ENCODE measurements around the gene FMNL3. TPM values are rescaled to one million over a fixed set of nuclear protein-coding genes. Genes with fewer than 3 reads are reported as not detected.

Gene FMNL3
- polyA plus RNA-seq, 1 of the 3 experiments (the other 2 are of a cell fraction), result 10.2 TPM

GRCh38 chr12:49603721-49604120 is 103.5 kb downstream of the FMNL3 start:
- Histone ChIP-seq H3K36me3 (replicated peaks in 1 of 2; ENCODE audit: control insufficient read depth in 1 of 2, insufficient read depth in 2 of 2, low read length in 1 of 2) (peaks cover 4% of the 10 kb centered on the region in 2 experiments), H3K4me1 (ENCODE audit: control insufficient read depth in 1 of 2, insufficient read depth in 2 of 2, low read depth in 1 of 2, low read length in 1 of 2) (peaks cover 0 to 2% of the 10 kb centered on the region in 2 experiments; a peak in 1 of 4 replicates), H3K27me3 (ENCODE audit: insufficient read depth) (no peaks in the 10 kb centered on the region), H3K4me3 (ENCODE audit: low read depth in 2 of 2, low read length in 1 of 2) (no peak overlapping the region), H3K9me2 (no peaks in the 10 kb centered on the region), H3F3A (replicated peaks; ENCODE audit: insufficient read depth) (no peaks in the 10 kb centered on the region), H3K9me3 (no peaks in the 10 kb centered on the region), H2AFZ (ENCODE audit: low read depth) (no peak overlapping the region), H3K9ac (no peak overlapping the region), H4K20me1 (ENCODE audit: insufficient read depth) (no peaks in the 10 kb centered on the region), H3K27ac (ENCODE audit: low read depth in 2 of 2, low read length in 1 of 2) (no peak overlapping the region), H3K79me2 (ENCODE audit: insufficient read depth) (no peaks in the 10 kb centered on the region), H3K4me2 (no peak overlapping the region)
- DNase-seq, result no peak
- WGBS (ENCODE audit: low lambda C conversion rate), result 86% methylated on average over 1 of the region's 1 CpG
- ChIA-PET POLR2A (no interaction called here), CTCF (interaction anchor here (1.0 to 2.5 kb wide), 4 partner anchors 20 to 246 kb away, joined by 3 to 10 read pairs (median 8); partner anchors contain the start of genes PRPF40B and TMBIM6)
- no peak for TF ChIP-seq ELF1 (IDR thresholded peaks at IDR 0.05)
- TF ChIP-seq GABPA (IDR thresholded peaks at IDR 0.05; ENCODE audit: low read depth), result no peak
- TF ChIP-seq TEAD4 (IDR thresholded peaks at IDR 0.05; ENCODE audit: borderline replicate concordance, insufficient read depth), result no peak
- no peak for TF ChIP-seq MEF2A (IDR thresholded peaks at IDR 0.05; ENCODE audit: borderline replicate concordance, low read depth)
- TF ChIP-seq RAD21 (IDR thresholded peaks at IDR 0.05; ENCODE audit: low read length), result no peak
- no peak for TF ChIP-seq RFX5 (IDR thresholded peaks at IDR 0.05; ENCODE audit: low read length)
- no peak for TF ChIP-seq SIN3A (IDR thresholded peaks at IDR 0.05; ENCODE audit: borderline replicate concordance, low read depth, low read length)
- TF ChIP-seq, protein P1, sequence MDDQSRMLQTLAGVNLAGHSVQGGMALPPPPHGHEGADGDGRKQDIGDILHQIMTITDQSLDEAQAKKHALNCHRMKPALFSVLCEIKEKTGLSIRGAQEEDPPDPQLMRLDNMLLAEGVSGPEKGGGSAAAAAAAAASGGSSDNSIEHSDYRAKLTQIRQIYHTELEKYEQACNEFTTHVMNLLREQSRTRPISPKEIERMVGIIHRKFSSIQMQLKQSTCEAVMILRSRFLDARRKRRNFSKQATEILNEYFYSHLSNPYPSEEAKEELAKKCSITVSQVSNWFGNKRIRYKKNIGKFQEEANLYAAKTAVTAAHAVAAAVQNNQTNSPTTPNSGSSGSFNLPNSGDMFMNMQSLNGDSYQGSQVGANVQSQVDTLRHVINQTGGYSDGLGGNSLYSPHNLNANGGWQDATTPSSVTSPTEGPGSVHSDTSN (IDR thresholded peaks at IDR 0.05), result no peak
- no peak for TF ChIP-seq EZH2phosphoT487 (IDR thresholded peaks at IDR 0.05; ENCODE audit: borderline replicate concordance, low read depth)
- TF ChIP-seq EP300 (IDR thresholded peaks at IDR 0.05; ENCODE audit: borderline replicate concordance in 1 of 2, low read depth in 1 of 2, low read length in 1 of 2), result no peak
- TF ChIP-seq IRF3 (IDR thresholded peaks at IDR 0.05; ENCODE audit: low read depth, low read length), result no peak
- TF ChIP-seq, protein P2, sequence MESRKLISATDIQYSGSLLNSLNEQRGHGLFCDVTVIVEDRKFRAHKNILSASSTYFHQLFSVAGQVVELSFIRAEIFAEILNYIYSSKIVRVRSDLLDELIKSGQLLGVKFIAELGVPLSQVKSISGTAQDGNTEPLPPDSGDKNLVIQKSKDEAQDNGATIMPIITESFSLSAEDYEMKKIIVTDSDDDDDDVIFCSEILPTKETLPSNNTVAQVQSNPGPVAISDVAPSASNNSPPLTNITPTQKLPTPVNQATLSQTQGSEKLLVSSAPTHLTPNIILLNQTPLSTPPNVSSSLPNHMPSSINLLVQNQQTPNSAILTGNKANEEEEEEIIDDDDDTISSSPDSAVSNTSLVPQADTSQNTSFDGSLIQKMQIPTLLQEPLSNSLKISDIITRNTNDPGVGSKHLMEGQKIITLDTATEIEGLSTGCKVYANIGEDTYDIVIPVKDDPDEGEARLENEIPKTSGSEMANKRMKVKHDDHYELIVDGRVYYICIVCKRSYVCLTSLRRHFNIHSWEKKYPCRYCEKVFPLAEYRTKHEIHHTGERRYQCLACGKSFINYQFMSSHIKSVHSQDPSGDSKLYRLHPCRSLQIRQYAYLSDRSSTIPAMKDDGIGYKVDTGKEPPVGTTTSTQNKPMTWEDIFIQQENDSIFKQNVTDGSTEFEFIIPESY (IDR thresholded peaks at IDR 0.05; ENCODE audit: borderline replicate concordance, low read depth), result no peak
- TF ChIP-seq NRF1 (IDR thresholded peaks at IDR 0.05; ENCODE audit: low read depth, low read length), result no peak
- no peak for TF ChIP-seq RCOR1 (IDR thresholded peaks at IDR 0.05; ENCODE audit: low read length)
- TF ChIP-seq FOSL2 (IDR thresholded peaks at IDR 0.05; ENCODE audit: borderline replicate concordance, low read depth), result no peak
- TF ChIP-seq POLR2AphosphoS5 (IDR thresholded peaks at IDR 0.05; ENCODE audit: low read depth, low read length), result no peak
- TF ChIP-seq SMC3 (IDR thresholded peaks at IDR 0.05; ENCODE audit: low read depth, low read length), result no peak
- no peak for TF ChIP-seq USF1 (IDR thresholded peaks at IDR 0.05; ENCODE audit: borderline replicate concordance, low read depth)
- TF ChIP-seq CHD2 (IDR thresholded peaks at IDR 0.05; ENCODE audit: low read length, partially characterized antibody), result no peak
- TF ChIP-seq JUND (IDR thresholded peaks at IDR 0.05), result no peak
